Vagina (tissue), 2 donors: ENCODE data around the gene GRK5. TPM values are rescaled to one million over a fixed set of nuclear protein-coding genes. Genes with fewer than 3 reads are reported as not detected.

Experiments
- DNase-seq, 2 donors: peaks; one replicate each; pipeline ENCODE4 v3.0.0-alpha.2; 2017; ENCODE audit errors: extremely low spot score in 2 of 2
- H3K27ac ChIP-seq: fragments of 200-600 bp; sonication (generic); one replicate; pipeline ENCODE4 v1.5.1; 2019
- H3K27me3 ChIP-seq: fragments of 200-600 bp; sonication (generic); one replicate; pipeline ENCODE4 v1.5.1; 2019
- H3K36me3 ChIP-seq, 2 donors: fragments of 200-600 bp; sonication (generic); one replicate each; pipeline ENCODE4 v1.5.1; 2017 to 2019
- H3K4me1 ChIP-seq: fragments of 200-600 bp; sonication (generic); one replicate; pipeline ENCODE4 v1.5.1; 2019
- H3K4me3 ChIP-seq, 2 donors: fragments of 200-600 bp; sonication (generic); 1 replicate in 1 of 2; 2 replicates in 1 of 2; pipeline ENCODE4 v1.5.1; 2016 to 2019
- H3K9me3 ChIP-seq: fragments of 200-600 bp; sonication (generic); one replicate; pipeline ENCODE4 v1.5.1; 2019
- CTCF ChIP-seq, 3 experiments: fragments of 450-650 bp in 2 of 3; fragments of 200-600 bp in 1 of 3; sonication (generic) in 1 of 3; IDR thresholded peaks; one replicate each; pipeline ENCODE4 v1.5.1; 2017 to 2019; ENCODE audit warnings: antibody characterized with exemption in 3 of 3, mild to moderate bottlenecking in 2 of 3, moderate library complexity in 2 of 3
- POLR2A ChIP-seq, 2 donors: fragments of 450-650 bp; IDR thresholded peaks; one replicate each; pipeline ENCODE4 v1.6.1; 2017; ENCODE audit warnings: antibody characterized with exemption in 2 of 2, mild to moderate bottlenecking in 2 of 2, moderate library complexity in 2 of 2
- POLR2AphosphoS5 ChIP-seq, 2 donors: sonication (generic); formaldehyde crosslinking; IDR thresholded peaks; one replicate each; pipeline ENCODE4 v1.9.0; 2017; ENCODE audit warnings: antibody characterized with exemption in 2 of 2, mild to moderate bottlenecking in 2 of 2, low read depth in 1 of 2; ENCODE audit not compliant: insufficient read depth in 1 of 2
- intact Hi-C: fragments of 100-400 bp; cut with DNase I; formaldehyde crosslinking; loops from one replicate; pipeline ENCODE4 v1.15.1; 2023
- total RNA-seq: library from RNA; depleted of rRNA; stranded (reverse); fragments of >200 nt; gene quantifications from one replicate; pipeline ENCODE4 v1.2.3, GENCODE V29; 2016

The GRK5 gene
- total RNA-seq, 1 donor from 2014 or later = 16.5 TPM

GRCh38 chr10:119297207-119297968 is 90.0 kb downstream of the GRK5 start:
- no peak overlapping the region for H3K4me3 ChIP-seq
- no peaks in the 10 kb centered on the region for H3K36me3 ChIP-seq
- peaks cover 9% of the 10 kb centered on the region for H3K4me1 ChIP-seq
- TF ChIP-seq CTCF (IDR thresholded peaks at IDR 0.05) (no peak), POLR2A (IDR thresholded peaks at IDR 0.05) (no peak), POLR2AphosphoS5 (IDR thresholded peaks at IDR 0.05; ENCODE audit: insufficient read depth in 1 of 2, low read depth in 1 of 2) (no peak)
- H3K9me3 ChIP-seq = peaks cover 3% of the 10 kb centered on the region
- no peak for DNase-seq
- no peaks in the 10 kb centered on the region for H3K27me3 ChIP-seq
- intact Hi-C loops = no loop called here
- no peak overlapping the region for H3K27ac ChIP-seq

- no peak for DNase-seq
- no peak overlapping the region for H3K4me3 ChIP-seq
- no peaks in the 10 kb centered on the region for H3K36me3 ChIP-seq
- H3K4me1 ChIP-seq = peaks cover 20% of the 10 kb centered on the region
- peaks cover 3% of the 10 kb centered on the region for H3K9me3 ChIP-seq
- intact Hi-C loops = no loop called here
- peak overlapping the region; percentile 18 for H3K27ac ChIP-seq
- no peaks in the 10 kb centered on the region for H3K27me3 ChIP-seq
- TF ChIP-seq CTCF (IDR thresholded peaks at IDR 0.05) (no peak), POLR2A (IDR thresholded peaks at IDR 0.05) (no peak), POLR2AphosphoS5 (IDR thresholded peaks at IDR 0.05; ENCODE audit: insufficient read depth in 1 of 2, low read depth in 1 of 2) (no peak)
Measured at GRCh38 chr10:119298810-119299209, 91.4 kb downstream of the GRK5 start.

- no peaks in the 10 kb centered on the region for H3K36me3 ChIP-seq
- H3K4me3 ChIP-seq = no peak overlapping the region
- H3K4me1 ChIP-seq = peaks cover 20% of the 10 kb centered on the region
- TF ChIP-seq POLR2AphosphoS5 (IDR thresholded peaks at IDR 0.05; ENCODE audit: insufficient read depth in 1 of 2, low read depth in 1 of 2) (no peak), POLR2A (IDR thresholded peaks at IDR 0.05) (no peak), CTCF (IDR thresholded peaks at IDR 0.05) (no peak)
- H3K9me3 ChIP-seq = peaks cover 3% of the 10 kb centered on the region
- no peak overlapping the region for H3K27ac ChIP-seq
- DNase-seq = no peak
- no peaks in the 10 kb centered on the region for H3K27me3 ChIP-seq
- intact Hi-C loops = no loop called here
Measured at GRCh38 chr10:119299531-119299930, 92.2 kb downstream of the GRK5 start.

GRCh38 chr10:119301397-119301796 is 94.0 kb downstream of the GRK5 start:
- H3K27ac ChIP-seq = peak overlapping the region; percentile 64
- DNase-seq = no peak
- peaks cover 3% of the 10 kb centered on the region for H3K9me3 ChIP-seq
- intact Hi-C loops = no loop called here
- no peaks in the 10 kb centered on the region for H3K27me3 ChIP-seq
- TF ChIP-seq CTCF (IDR thresholded peaks at IDR 0.05) = no peak
- TF ChIP-seq POLR2A (IDR thresholded peaks at IDR 0.05) = no peak
- no peak for TF ChIP-seq POLR2AphosphoS5 (IDR thresholded peaks at IDR 0.05; ENCODE audit: insufficient read depth in 1 of 2, low read depth in 1 of 2)
- H3K36me3 ChIP-seq = no peaks in the 10 kb centered on the region
- no peak overlapping the region for H3K4me3 ChIP-seq
- peaks cover 39% of the 10 kb centered on the region for H3K4me1 ChIP-seq

GRCh38 chr10:119302172-119302571 is 94.8 kb downstream of the GRK5 start:
- no peaks in the 10 kb centered on the region for H3K36me3 ChIP-seq
- H3K4me1 ChIP-seq = peaks cover 43% of the 10 kb centered on the region
- H3K27me3 ChIP-seq = no peaks in the 10 kb centered on the region
- intact Hi-C loops = no loop called here
- peak overlapping the region; percentile 64 for H3K27ac ChIP-seq
- no peak overlapping the region for H3K4me3 ChIP-seq
- peaks cover 3% of the 10 kb centered on the region for H3K9me3 ChIP-seq
- TF ChIP-seq POLR2AphosphoS5 (IDR thresholded peaks at IDR 0.05; ENCODE audit: insufficient read depth in 1 of 2, low read depth in 1 of 2) (no peak), POLR2A (IDR thresholded peaks at IDR 0.05) (no peak), CTCF (IDR thresholded peaks at IDR 0.05) (no peak)
- no peak for DNase-seq
